ENCODE data around the gene BRIP1. TPM values are rescaled to one million over a fixed set of nuclear protein-coding genes. Genes with fewer than 3 reads are reported as not detected.

BRIP1 gene
- total and polyA plus RNA-seq, 4 donors: 3.4 to 7.9 (median 6.2) TPM

DNA sequence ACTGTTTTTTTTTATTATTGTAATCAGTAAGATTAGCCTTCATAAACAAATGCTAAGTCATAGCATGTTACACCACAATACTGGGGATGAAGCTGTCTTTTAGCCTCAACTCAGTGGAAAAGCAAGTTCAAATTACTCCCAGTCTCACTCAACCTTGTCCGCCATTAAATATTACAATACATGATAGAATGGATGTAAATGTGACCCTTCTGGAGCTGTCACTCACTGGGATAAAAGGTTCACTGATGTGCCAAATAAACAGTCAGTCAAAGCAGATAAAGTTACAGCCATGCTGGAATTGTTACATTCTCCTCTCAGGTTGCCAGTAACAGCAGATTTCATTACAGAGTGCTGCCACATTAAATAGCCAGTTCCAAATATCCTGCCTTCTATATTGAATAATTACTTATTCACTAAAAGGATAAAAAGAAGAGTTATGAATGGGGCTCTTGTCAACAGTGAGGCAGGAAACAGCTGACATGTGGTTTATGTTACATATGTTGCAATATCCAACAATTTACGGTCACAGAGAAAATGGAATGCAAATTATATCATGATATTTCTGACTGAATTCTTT is 53.4 kb downstream of the BRIP1 start:
- Histone ChIP-seq H3K9me3 (ENCODE audit: control insufficient read depth, insufficient read depth, low read length) (no peaks in the 10 kb centered on the region), H3K36me3 (ENCODE audit: control insufficient read depth, insufficient read depth, low read length) (no peaks in the 10 kb centered on the region), H3K27me3 (ENCODE audit: control insufficient read depth, insufficient read depth, low read length) (no peaks in the 10 kb centered on the region), H3K4me3 (ENCODE audit: low read depth, low read length) (no peak overlapping the region), H3K4me1 (ENCODE audit: control insufficient read depth, insufficient read depth, low read length) (no peaks in the 10 kb centered on the region), H3K27ac (ENCODE audit: low read depth, low read length) (peak overlapping the region; percentile 67)
- peak in 2 of 6 donors; percentile 1 to 66 for DNase-seq (ENCODE audit: low read depth in 4 of 6, low spot score in 6 of 6)
- WGBS (ENCODE audit: insufficient coverage): no CpG with 5 or more reads among the region's 2 CpGs

- no peak overlapping the region for H3K4me3 ChIP-seq (ENCODE audit: low read depth, low read length)
- WGBS (ENCODE audit: insufficient coverage): 94% methylated on average over 3 of the region's 8 CpGs
- no peaks in the 10 kb centered on the region for H3K36me3 ChIP-seq (ENCODE audit: control insufficient read depth, insufficient read depth, low read length)
- no peaks in the 10 kb centered on the region for H3K4me1 ChIP-seq (ENCODE audit: control insufficient read depth, insufficient read depth, low read length)
- H3K27me3 ChIP-seq (ENCODE audit: control insufficient read depth, insufficient read depth, low read length): no peaks in the 10 kb centered on the region
- H3K9me3 ChIP-seq (ENCODE audit: control insufficient read depth, insufficient read depth, low read length): no peaks in the 10 kb centered on the region
- DNase-seq (ENCODE audit: low read depth in 4 of 6, low spot score in 6 of 6): no peak
- H3K27ac ChIP-seq (ENCODE audit: low read depth, low read length): no peak overlapping the region
Measured at GRCh38 chr17:61808442-61808841, 54.9 kb downstream of the BRIP1 start.

- H3K9me3 ChIP-seq (ENCODE audit: control insufficient read depth, insufficient read depth, low read length): no peaks in the 10 kb centered on the region
- DNase-seq (ENCODE audit: low read depth in 4 of 6, low spot score in 6 of 6): no peak
- H3K4me3 ChIP-seq (ENCODE audit: low read depth, low read length): no peak overlapping the region
- no peaks in the 10 kb centered on the region for H3K4me1 ChIP-seq (ENCODE audit: control insufficient read depth, insufficient read depth, low read length)
- no peak overlapping the region for H3K27ac ChIP-seq (ENCODE audit: low read depth, low read length)
- no peaks in the 10 kb centered on the region for H3K27me3 ChIP-seq (ENCODE audit: control insufficient read depth, insufficient read depth, low read length)
- no CpG with 5 or more reads among the region's 1 CpG for WGBS (ENCODE audit: insufficient coverage)
- H3K36me3 ChIP-seq (ENCODE audit: control insufficient read depth, insufficient read depth, low read length): no peaks in the 10 kb centered on the region
Measured at GRCh38 chr17:61806936-61807335, 56.4 kb downstream of the BRIP1 start.

- no peaks in the 10 kb centered on the region for H3K27me3 ChIP-seq (ENCODE audit: control insufficient read depth, insufficient read depth, low read length)
- no peaks in the 10 kb centered on the region for H3K36me3 ChIP-seq (ENCODE audit: control insufficient read depth, insufficient read depth, low read length)
- H3K4me3 ChIP-seq (ENCODE audit: low read depth, low read length): no peak overlapping the region
- peak in 1 of 6 donors; percentile 1 for DNase-seq (ENCODE audit: low read depth in 4 of 6, low spot score in 6 of 6)
- WGBS (ENCODE audit: insufficient coverage): 100% methylated on average over 2 of the region's 7 CpGs
- H3K27ac ChIP-seq (ENCODE audit: low read depth, low read length): no peak overlapping the region
- H3K9me3 ChIP-seq (ENCODE audit: control insufficient read depth, insufficient read depth, low read length): no peaks in the 10 kb centered on the region
- no peaks in the 10 kb centered on the region for H3K4me1 ChIP-seq (ENCODE audit: control insufficient read depth, insufficient read depth, low read length)
Measured at GRCh38 chr17:61806081-61806828, 57.1 kb downstream of the BRIP1 start.

DNA sequence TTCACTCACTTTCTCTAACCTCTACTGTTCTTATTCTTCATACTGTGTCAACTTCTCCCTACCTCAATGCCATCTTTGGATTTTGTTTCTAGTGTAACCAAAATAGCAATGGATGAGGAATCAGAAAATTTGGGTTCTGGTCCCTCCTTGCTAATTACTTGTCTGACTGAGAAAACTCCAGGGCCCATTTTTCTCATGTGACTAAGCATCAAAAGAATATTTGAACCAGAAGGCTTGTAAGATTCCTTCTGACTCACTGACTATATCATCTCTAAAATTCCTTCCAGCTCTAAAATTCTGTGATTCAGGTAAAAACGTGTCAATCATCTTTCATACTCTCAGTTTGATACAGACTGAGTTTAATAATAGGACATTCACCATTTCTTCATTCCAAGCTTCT is 57.9 kb downstream of the BRIP1 start:
- no peaks in the 10 kb centered on the region for H3K27me3 ChIP-seq (ENCODE audit: control insufficient read depth, insufficient read depth, low read length)
- no peak overlapping the region for H3K27ac ChIP-seq (ENCODE audit: low read depth, low read length)
- H3K9me3 ChIP-seq (ENCODE audit: control insufficient read depth, insufficient read depth, low read length): no peaks in the 10 kb centered on the region
- no peak for DNase-seq (ENCODE audit: low read depth in 4 of 6, low spot score in 6 of 6)
- no peaks in the 10 kb centered on the region for H3K36me3 ChIP-seq (ENCODE audit: control insufficient read depth, insufficient read depth, low read length)
- no peak overlapping the region for H3K4me3 ChIP-seq (ENCODE audit: low read depth, low read length)
- no peaks in the 10 kb centered on the region for H3K4me1 ChIP-seq (ENCODE audit: control insufficient read depth, insufficient read depth, low read length)
- no CpG with 5 or more reads among the region's 1 CpG for WGBS (ENCODE audit: insufficient coverage)

- no peak for DNase-seq (ENCODE audit: low read depth in 4 of 6, low spot score in 6 of 6)
- H3K36me3 ChIP-seq (ENCODE audit: control insufficient read depth, insufficient read depth, low read length): no peaks in the 10 kb centered on the region
- H3K27ac ChIP-seq (ENCODE audit: low read depth, low read length): no peak overlapping the region
- H3K27me3 ChIP-seq (ENCODE audit: control insufficient read depth, insufficient read depth, low read length): no peaks in the 10 kb centered on the region
- no peak overlapping the region for H3K4me3 ChIP-seq (ENCODE audit: low read depth, low read length)
- no peaks in the 10 kb centered on the region for H3K4me1 ChIP-seq (ENCODE audit: control insufficient read depth, insufficient read depth, low read length)
- H3K9me3 ChIP-seq (ENCODE audit: control insufficient read depth, insufficient read depth, low read length): no peaks in the 10 kb centered on the region
- no CpG with 5 or more reads among the region's 1 CpG for WGBS (ENCODE audit: insufficient coverage)
Measured at GRCh38 chr17:61803796-61804195, 59.5 kb downstream of the BRIP1 start.

GRCh38 chr17:61803216-61803615 is 60.1 kb downstream of the BRIP1 start:
- Histone ChIP-seq H3K27me3 (ENCODE audit: control insufficient read depth, insufficient read depth, low read length) (no peaks in the 10 kb centered on the region), H3K9me3 (ENCODE audit: control insufficient read depth, insufficient read depth, low read length) (no peaks in the 10 kb centered on the region), H3K4me1 (ENCODE audit: control insufficient read depth, insufficient read depth, low read length) (no peaks in the 10 kb centered on the region), H3K4me3 (ENCODE audit: low read depth, low read length) (no peak overlapping the region), H3K27ac (ENCODE audit: low read depth, low read length) (no peak overlapping the region), H3K36me3 (ENCODE audit: control insufficient read depth, insufficient read depth, low read length) (no peaks in the 10 kb centered on the region)
- DNase-seq (ENCODE audit: low read depth in 4 of 6, low spot score in 6 of 6): no peak
- 100% methylated on average over 3 of the region's 6 CpGs for WGBS (ENCODE audit: insufficient coverage)

- Histone ChIP-seq H3K27ac (ENCODE audit: low read depth, low read length) (no peak overlapping the region), H3K36me3 (ENCODE audit: control insufficient read depth, insufficient read depth, low read length) (no peaks in the 10 kb centered on the region), H3K9me3 (ENCODE audit: control insufficient read depth, insufficient read depth, low read length) (no peaks in the 10 kb centered on the region), H3K27me3 (ENCODE audit: control insufficient read depth, insufficient read depth, low read length) (no peaks in the 10 kb centered on the region), H3K4me1 (ENCODE audit: control insufficient read depth, insufficient read depth, low read length) (no peaks in the 10 kb centered on the region), H3K4me3 (ENCODE audit: low read depth, low read length) (no peak overlapping the region)
- 89% methylated on average over 1 of the region's 1 CpG for whole genome bisulfite sequencing (ENCODE audit: insufficient coverage)
- DNase-seq (ENCODE audit: low read depth in 4 of 6, low spot score in 6 of 6): no peak
Measured at GRCh38 chr17:61799812-61800484, 63.4 kb downstream of the BRIP1 start.

DNA sequence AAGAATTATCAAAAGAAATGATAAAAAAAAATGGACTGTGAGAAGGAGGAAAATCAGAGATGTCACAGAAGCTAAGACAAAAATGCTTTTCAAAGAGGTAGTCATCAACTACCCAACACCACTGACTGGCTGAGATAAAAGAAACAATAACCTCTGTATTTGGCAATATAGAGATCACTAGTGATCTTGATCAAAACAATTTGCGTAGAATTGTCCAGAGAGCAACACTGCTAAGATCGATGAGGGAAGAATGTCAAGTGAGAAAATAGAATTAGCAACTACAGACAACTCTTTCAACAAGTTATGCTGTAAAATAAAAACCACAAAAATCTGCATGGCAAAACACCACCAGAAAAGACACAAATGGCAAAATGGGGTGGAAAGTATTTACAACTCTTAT is 66.0 kb downstream of the BRIP1 start:
- WGBS (ENCODE audit: insufficient coverage): no CpG with 5 or more reads among the region's 2 CpGs
- Histone ChIP-seq H3K9me3 (ENCODE audit: control insufficient read depth, insufficient read depth, low read length) (no peaks in the 10 kb centered on the region), H3K36me3 (ENCODE audit: control insufficient read depth, insufficient read depth, low read length) (no peaks in the 10 kb centered on the region), H3K4me1 (ENCODE audit: control insufficient read depth, insufficient read depth, low read length) (no peaks in the 10 kb centered on the region), H3K27me3 (ENCODE audit: control insufficient read depth, insufficient read depth, low read length) (no peaks in the 10 kb centered on the region), H3K4me3 (ENCODE audit: low read depth, low read length) (no peak overlapping the region), H3K27ac (ENCODE audit: low read depth, low read length) (no peak overlapping the region)
- no peak for DNase-seq (ENCODE audit: low read depth in 4 of 6, low spot score in 6 of 6)

DNA sequence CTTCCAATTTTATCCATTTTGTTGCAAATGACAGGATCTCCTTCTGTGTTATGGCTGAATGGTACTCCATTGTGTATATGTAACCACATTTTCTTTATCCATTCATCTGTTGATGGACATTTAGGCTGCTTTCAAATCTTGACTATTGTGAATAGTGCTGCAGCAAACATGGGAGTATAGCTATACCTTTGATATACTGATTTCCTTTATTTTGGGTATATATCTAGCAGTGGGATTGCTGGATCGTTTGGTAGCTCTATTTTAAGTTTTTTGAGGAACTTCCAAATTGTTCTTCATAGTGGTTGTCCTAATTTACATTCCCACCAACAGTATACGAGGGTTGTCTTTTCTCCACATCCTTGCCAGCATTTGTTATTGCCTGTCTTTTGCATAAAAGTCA is 67.8 kb downstream of the BRIP1 start:
- Histone ChIP-seq H3K9me3 (ENCODE audit: control insufficient read depth, insufficient read depth, low read length) (no peaks in the 10 kb centered on the region), H3K27ac (ENCODE audit: low read depth, low read length) (no peak overlapping the region), H3K27me3 (ENCODE audit: control insufficient read depth, insufficient read depth, low read length) (no peaks in the 10 kb centered on the region), H3K4me3 (ENCODE audit: low read depth, low read length) (no peak overlapping the region), H3K4me1 (ENCODE audit: control insufficient read depth, insufficient read depth, low read length) (no peaks in the 10 kb centered on the region), H3K36me3 (ENCODE audit: control insufficient read depth, insufficient read depth, low read length) (no peaks in the 10 kb centered on the region)
- no peak for DNase-seq (ENCODE audit: low read depth in 4 of 6, low spot score in 6 of 6)
- no CpG with 5 or more reads among the region's 2 CpGs for WGBS (ENCODE audit: insufficient coverage)

Data from spinal cord (tissue), 10 donors.